Measurements from ENCODE around the gene FCRLA. TPM values are rescaled to one million over a fixed set of nuclear protein-coding genes. Genes with fewer than 3 reads are reported as not detected.

FCRLA gene
- total RNA-seq, 1 experiment from 2014 or later = 0.25 TPM

GRCh38 chr1:161705537-161705936 is 1.5 kb upstream of the FCRLA start:
- Histone ChIP-seq H3K27ac (ENCODE audit: low read depth, low read length) (no peak overlapping the region), H3K9me3 (ENCODE audit: control insufficient read depth in 1 of 2, insufficient read depth in 1 of 2, low read depth in 1 of 2, low read length in 2 of 2) (no peaks in the 10 kb centered on the region), H2AFZ (ENCODE audit: low read depth, low read length, poor library complexity, severe bottlenecking) (no peak overlapping the region), H3K4me1 (ENCODE audit: control insufficient read depth in 1 of 2, insufficient read depth in 2 of 2, low read length in 2 of 2) (peaks cover 0 to 11% of the 10 kb centered on the region in 2 experiments; a peak in 2 of 4 replicates), H3K79me2 (ENCODE audit: insufficient read depth, low read length) (no peaks in the 10 kb centered on the region), H4K20me1 (ENCODE audit: insufficient read depth) (no peaks in the 10 kb centered on the region), H3K4me3 (replicated peaks in 1 of 2; ENCODE audit: low read depth in 1 of 2, low read length in 2 of 2) (no peak overlapping the region), H3K4me2 (ENCODE audit: low read length) (no peak overlapping the region), H3K9me2 (ENCODE audit: insufficient read depth) (no peaks in the 10 kb centered on the region), H3K27me3 (ENCODE audit: insufficient read depth, low read length) (no peaks in the 10 kb centered on the region), H3K36me3 (ENCODE audit: control insufficient read depth in 1 of 2, insufficient read depth in 2 of 2, low read length in 2 of 2) (no peaks in the 10 kb centered on the region), H3K9ac (ENCODE audit: low read length) (no peak overlapping the region)
- DNase-seq (ENCODE audit: low read depth, low spot score) (no peak), ATAC-seq (no peak)
- ChIA-PET RAD21 (ENCODE audit: low non-redundant PET in 1 of 2, low total read pairs in 2 of 2, uncharacterized antibody in 2 of 2, unreplicated experiment in 2 of 2) (no interaction called here), POLR2A (no interaction called here), CTCF (no interaction called here)
- TF ChIP-seq TCF7L2 (IDR thresholded peaks at IDR 0.05; ENCODE audit: borderline replicate concordance, extremely low read depth, insufficient read depth, insufficient read length) = no peak
- no peak for TF ChIP-seq ATF3 (IDR thresholded peaks at IDR 0.05)
- TF ChIP-seq ZFX (IDR thresholded peaks at IDR 0.05) = no peak
- no peak for TF ChIP-seq POLR2A (IDR thresholded peaks at IDR 0.05; ENCODE audit: borderline replicate concordance, extremely low read depth, insufficient read depth, insufficient read length)
- no peak for TF ChIP-seq CBX3 (IDR thresholded peaks at IDR 0.05; ENCODE audit: low read depth)
- TF ChIP-seq SIN3A (IDR thresholded peaks at IDR 0.05; ENCODE audit: low read depth) = no peak
- no peak for TF ChIP-seq SP1 (IDR thresholded peaks at IDR 0.05; ENCODE audit: low read depth)
- TF ChIP-seq EZH2 (IDR thresholded peaks at IDR 0.05) = no peak
- intact Hi-C loops (cut with micrococcal nuclease) = no loop called here
- no TSS peak for BruUV-seq (replicated peaks)

DNA sequence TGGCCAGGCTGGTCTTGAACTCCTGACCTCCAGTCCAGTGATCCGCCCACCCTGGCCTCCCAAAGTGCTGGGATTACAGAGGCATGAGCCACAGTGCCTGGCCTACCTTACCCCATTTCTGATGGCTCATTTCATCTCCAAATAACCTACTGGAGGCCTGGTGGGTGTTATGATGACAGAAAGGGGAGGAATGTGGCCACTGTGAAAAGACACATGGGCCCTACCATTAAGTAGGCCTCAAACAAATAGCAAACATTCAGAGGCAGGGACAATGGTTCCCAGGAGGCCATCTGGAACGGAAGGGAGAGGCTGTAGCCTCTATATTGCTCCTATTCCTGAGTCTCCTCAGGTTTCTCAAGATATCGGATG is 932 bp upstream of the FCRLA start:
- ChIA-PET POLR2A (no interaction called here), CTCF (no interaction called here), RAD21 (ENCODE audit: low non-redundant PET in 1 of 2, low total read pairs in 2 of 2, uncharacterized antibody in 2 of 2, unreplicated experiment in 2 of 2) (no interaction called here)
- TF ChIP-seq REST (IDR thresholded peaks at IDR 0.05; ENCODE audit: low read depth) (no peak), ELF1 (IDR thresholded peaks at IDR 0.05; ENCODE audit: borderline replicate concordance, low read depth) (no peak), TCF7L2 (IDR thresholded peaks at IDR 0.05; ENCODE audit: borderline replicate concordance, extremely low read depth, insufficient read depth, insufficient read length) (no peak), YY1 (IDR thresholded peaks at IDR 0.05; ENCODE audit: extremely low read depth, insufficient replicate concordance, low read depth, low read length) (no peak), EZH2 (IDR thresholded peaks at IDR 0.05) (no peak)
- no peaks in the 10 kb centered on the region for H4K20me1 ChIP-seq (ENCODE audit: insufficient read depth)
- no peak overlapping the region for H3K9ac ChIP-seq (ENCODE audit: low read length)
- H3K27me3 ChIP-seq (ENCODE audit: insufficient read depth, low read length) = no peaks in the 10 kb centered on the region
- peaks cover 0 to 11% of the 10 kb centered on the region in 2 experiments; a peak in 2 of 4 replicates for H3K4me1 ChIP-seq (ENCODE audit: control insufficient read depth in 1 of 2, insufficient read depth in 2 of 2, low read length in 2 of 2)
- intact Hi-C loops (cut with micrococcal nuclease) = no loop called here
- no peak overlapping the region for H2AFZ ChIP-seq (ENCODE audit: low read depth, low read length, poor library complexity, severe bottlenecking)
- no peak overlapping the region for H3K4me3 ChIP-seq (replicated peaks in 1 of 2; ENCODE audit: low read depth in 1 of 2, low read length in 2 of 2)
- DNase-seq (ENCODE audit: low read depth, low spot score) = no peak
- no peaks in the 10 kb centered on the region for H3K9me2 ChIP-seq (ENCODE audit: insufficient read depth)
- no TSS peak for BruUV-seq (replicated peaks)
- H3K4me2 ChIP-seq (ENCODE audit: low read length) = 0 out of 2 replicates have a peak overlapping the region, but pooled peaks have one; percentile 10
- no peaks in the 10 kb centered on the region for H3K36me3 ChIP-seq (ENCODE audit: control insufficient read depth in 1 of 2, insufficient read depth in 2 of 2, low read length in 2 of 2)
- H3K27ac ChIP-seq (ENCODE audit: low read depth, low read length) = no peak overlapping the region
- H3K9me3 ChIP-seq (ENCODE audit: control insufficient read depth in 1 of 2, insufficient read depth in 1 of 2, low read depth in 1 of 2, low read length in 2 of 2) = no peaks in the 10 kb centered on the region
- no peak for ATAC-seq
- H3K79me2 ChIP-seq (ENCODE audit: insufficient read depth, low read length) = no peaks in the 10 kb centered on the region
